ENCODE results near the gene MCF2. TPM values are rescaled to one million over a fixed set of nuclear protein-coding genes. Genes with fewer than 3 reads are reported as not detected.

The MCF2 gene
- total and polyA plus RNA-seq, 2 experiments from 2014 or later: 1.1 to 1.4 TPM

DNA sequence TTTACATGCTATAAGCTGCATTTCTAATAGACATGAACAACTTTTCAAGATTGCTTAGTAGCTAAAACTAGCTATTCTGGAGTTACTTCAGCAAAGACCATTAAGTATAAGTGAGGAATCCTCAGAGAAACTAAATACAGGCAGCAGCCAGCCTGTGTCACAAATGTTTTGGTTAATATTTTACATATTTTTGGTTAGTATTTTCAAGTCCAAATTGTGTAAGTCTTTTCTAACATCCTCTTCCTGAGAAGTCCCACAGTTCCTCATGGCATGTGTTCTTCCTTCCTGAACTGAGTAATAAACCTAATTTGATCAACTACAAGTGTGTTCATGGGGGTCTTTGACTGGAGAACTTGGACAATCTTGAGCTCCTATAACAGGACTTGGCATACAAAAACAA lies 42.4 kb upstream of the MCF2 start (continued):
- no peak for TF ChIP-seq CREB1 (CRISPR knock-in tag; IDR thresholded peaks at IDR 0.05; ENCODE audit: low read depth)
- TF ChIP-seq, protein P1, sequence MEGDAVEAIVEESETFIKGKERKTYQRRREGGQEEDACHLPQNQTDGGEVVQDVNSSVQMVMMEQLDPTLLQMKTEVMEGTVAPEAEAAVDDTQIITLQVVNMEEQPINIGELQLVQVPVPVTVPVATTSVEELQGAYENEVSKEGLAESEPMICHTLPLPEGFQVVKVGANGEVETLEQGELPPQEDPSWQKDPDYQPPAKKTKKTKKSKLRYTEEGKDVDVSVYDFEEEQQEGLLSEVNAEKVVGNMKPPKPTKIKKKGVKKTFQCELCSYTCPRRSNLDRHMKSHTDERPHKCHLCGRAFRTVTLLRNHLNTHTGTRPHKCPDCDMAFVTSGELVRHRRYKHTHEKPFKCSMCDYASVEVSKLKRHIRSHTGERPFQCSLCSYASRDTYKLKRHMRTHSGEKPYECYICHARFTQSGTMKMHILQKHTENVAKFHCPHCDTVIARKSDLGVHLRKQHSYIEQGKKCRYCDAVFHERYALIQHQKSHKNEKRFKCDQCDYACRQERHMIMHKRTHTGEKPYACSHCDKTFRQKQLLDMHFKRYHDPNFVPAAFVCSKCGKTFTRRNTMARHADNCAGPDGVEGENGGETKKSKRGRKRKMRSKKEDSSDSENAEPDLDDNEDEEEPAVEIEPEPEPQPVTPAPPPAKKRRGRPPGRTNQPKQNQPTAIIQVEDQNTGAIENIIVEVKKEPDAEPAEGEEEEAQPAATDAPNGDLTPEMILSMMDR (conservative IDR thresholded peaks at IDR 0.05; ENCODE audit: low read depth in 2 of 2): no peak
- TF ChIP-seq, protein P2, sequence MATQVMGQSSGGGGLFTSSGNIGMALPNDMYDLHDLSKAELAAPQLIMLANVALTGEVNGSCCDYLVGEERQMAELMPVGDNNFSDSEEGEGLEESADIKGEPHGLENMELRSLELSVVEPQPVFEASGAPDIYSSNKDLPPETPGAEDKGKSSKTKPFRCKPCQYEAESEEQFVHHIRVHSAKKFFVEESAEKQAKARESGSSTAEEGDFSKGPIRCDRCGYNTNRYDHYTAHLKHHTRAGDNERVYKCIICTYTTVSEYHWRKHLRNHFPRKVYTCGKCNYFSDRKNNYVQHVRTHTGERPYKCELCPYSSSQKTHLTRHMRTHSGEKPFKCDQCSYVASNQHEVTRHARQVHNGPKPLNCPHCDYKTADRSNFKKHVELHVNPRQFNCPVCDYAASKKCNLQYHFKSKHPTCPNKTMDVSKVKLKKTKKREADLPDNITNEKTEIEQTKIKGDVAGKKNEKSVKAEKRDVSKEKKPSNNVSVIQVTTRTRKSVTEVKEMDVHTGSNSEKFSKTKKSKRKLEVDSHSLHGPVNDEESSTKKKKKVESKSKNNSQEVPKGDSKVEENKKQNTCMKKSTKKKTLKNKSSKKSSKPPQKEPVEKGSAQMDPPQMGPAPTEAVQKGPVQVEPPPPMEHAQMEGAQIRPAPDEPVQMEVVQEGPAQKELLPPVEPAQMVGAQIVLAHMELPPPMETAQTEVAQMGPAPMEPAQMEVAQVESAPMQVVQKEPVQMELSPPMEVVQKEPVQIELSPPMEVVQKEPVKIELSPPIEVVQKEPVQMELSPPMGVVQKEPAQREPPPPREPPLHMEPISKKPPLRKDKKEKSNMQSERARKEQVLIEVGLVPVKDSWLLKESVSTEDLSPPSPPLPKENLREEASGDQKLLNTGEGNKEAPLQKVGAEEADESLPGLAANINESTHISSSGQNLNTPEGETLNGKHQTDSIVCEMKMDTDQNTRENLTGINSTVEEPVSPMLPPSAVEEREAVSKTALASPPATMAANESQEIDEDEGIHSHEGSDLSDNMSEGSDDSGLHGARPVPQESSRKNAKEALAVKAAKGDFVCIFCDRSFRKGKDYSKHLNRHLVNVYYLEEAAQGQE (IDR thresholded peaks at IDR 0.05; ENCODE audit: unreplicated experiment): no peak
- no peak for TF ChIP-seq ZNF114 (CRISPR knock-in tag; IDR thresholded peaks at IDR 0.05)

DNA sequence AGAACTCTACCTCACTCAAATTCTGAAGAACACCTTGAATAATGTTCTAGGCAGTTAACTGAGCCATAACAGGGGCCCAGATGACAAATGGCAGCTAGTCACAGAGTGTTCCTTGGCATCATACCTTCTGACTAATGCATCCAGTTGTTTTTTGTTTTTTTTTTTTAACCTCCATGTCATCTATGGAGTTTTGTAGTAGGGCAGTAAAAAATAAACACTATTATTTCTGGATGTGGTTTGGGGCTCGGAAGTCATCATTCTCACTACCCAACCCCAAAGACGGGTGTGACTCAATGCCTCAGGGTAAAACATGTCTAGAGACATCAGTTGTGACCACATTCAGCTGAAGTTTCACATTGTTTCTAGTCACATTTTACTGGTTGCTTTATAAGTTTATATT lies 31.2 kb upstream of the MCF2 start:
- DNase-seq (ENCODE audit: low spot score): no peak
- Mint-ChIP-seq H3K27ac (no peak overlapping the region), H3K27me3 (ENCODE audit: insufficient read depth, low read depth, poor library complexity) (no peaks in the 10 kb centered on the region), H3K36me3 (ENCODE audit: low read depth) (no peaks in the 10 kb centered on the region; the same call in 2 of the 3 replicates), H3K4me1 (no peaks in the 10 kb centered on the region), H3K4me3 (no peak overlapping the region), H3K9me3 (no peaks in the 10 kb centered on the region)
- Histone ChIP-seq H3K36me3 (ENCODE audit: insufficient read depth) (peaks cover 7% of the 10 kb centered on the region; the same call in 1 of the 2 replicates), H2AFZ (no peak overlapping the region), H3K79me2 (replicated peaks; ENCODE audit: insufficient read depth) (no peaks in the 10 kb centered on the region), H3K27ac (ENCODE audit: low read depth) (no peak overlapping the region), H3K9me2 (ENCODE audit: insufficient read depth) (no peaks in the 10 kb centered on the region), H3K4me3 (no peak overlapping the region), H3K27me3 (ENCODE audit: insufficient read depth) (no peaks in the 10 kb centered on the region), H3K4me1 (ENCODE audit: insufficient read depth) (no peaks in the 10 kb centered on the region), H3K4me2 (no peak overlapping the region), H3F3A (replicated peaks; ENCODE audit: low read depth) (no peaks in the 10 kb centered on the region), H4K20me1 (replicated peaks; ENCODE audit: insufficient read depth) (no peaks in the 10 kb centered on the region)
- no peak for ATAC-seq
- TF ChIP-seq NANOG (IDR thresholded peaks at IDR 0.05; ENCODE audit: borderline replicate concordance) (no peak), EZH2 (IDR thresholded peaks at IDR 0.05; ENCODE audit: low read depth, unreplicated experiment) (no peak)

DNA sequence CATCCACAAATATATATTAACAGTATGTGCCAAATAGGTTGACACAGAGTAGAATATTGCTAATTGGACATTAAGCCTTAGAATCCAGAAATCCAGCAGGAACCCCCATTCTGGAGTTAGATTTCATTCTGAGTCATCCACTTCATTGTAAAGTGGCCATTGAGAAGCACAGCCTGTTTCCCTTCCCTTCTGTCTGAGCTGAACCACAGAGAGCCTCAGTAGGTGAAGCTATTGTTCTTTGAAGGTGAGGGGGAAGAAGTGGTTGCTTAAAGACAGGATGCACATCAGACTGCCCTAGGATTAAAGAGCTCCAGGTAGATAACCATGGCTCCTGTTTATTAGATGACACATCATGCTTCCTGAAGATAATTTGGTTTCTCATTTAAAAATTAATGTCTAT lies 30.6 kb upstream of the MCF2 start:
- Histone ChIP-seq H3K4me2 (no peak overlapping the region), H3K27me3 (ENCODE audit: insufficient read depth) (no peaks in the 10 kb centered on the region), H3K4me1 (ENCODE audit: insufficient read depth) (no peaks in the 10 kb centered on the region), H3K9me2 (ENCODE audit: insufficient read depth) (no peaks in the 10 kb centered on the region), H4K20me1 (replicated peaks; ENCODE audit: insufficient read depth) (no peaks in the 10 kb centered on the region), H3K36me3 (ENCODE audit: insufficient read depth) (peaks cover 7% of the 10 kb centered on the region; the same call in 1 of the 2 replicates), H3F3A (replicated peaks; ENCODE audit: low read depth) (no peaks in the 10 kb centered on the region), H2AFZ (no peak overlapping the region), H3K4me3 (no peak overlapping the region), H3K27ac (ENCODE audit: low read depth) (no peak overlapping the region), H3K79me2 (replicated peaks; ENCODE audit: insufficient read depth) (no peaks in the 10 kb centered on the region)
- DNase-seq (ENCODE audit: low spot score) (no peak), ATAC-seq (no peak; the same call in 2 of the 3 replicates)
- Mint-ChIP-seq H3K27ac (no peak overlapping the region), H3K4me1 (no peaks in the 10 kb centered on the region), H3K36me3 (ENCODE audit: low read depth) (no peaks in the 10 kb centered on the region; the same call in 2 of the 3 replicates), H3K4me3 (no peak overlapping the region), H3K27me3 (ENCODE audit: insufficient read depth, low read depth, poor library complexity) (no peaks in the 10 kb centered on the region), H3K9me3 (no peaks in the 10 kb centered on the region)
- TF ChIP-seq ZNF331 (CRISPR knock-in tag; IDR thresholded peaks at IDR 0.05; ENCODE audit: low read depth) (no peak), EZH2 (IDR thresholded peaks at IDR 0.05; ENCODE audit: low read depth, unreplicated experiment) (no peak), POLR2AphosphoS5 (IDR thresholded peaks at IDR 0.05; ENCODE audit: low read depth) (no peak), NANOG (IDR thresholded peaks at IDR 0.05; ENCODE audit: borderline replicate concordance) (no peak), EZH2phosphoT487 (IDR thresholded peaks at IDR 0.05; ENCODE audit: unreplicated experiment) (no peak)
- TF ChIP-seq, protein P2 (IDR thresholded peaks at IDR 0.05; ENCODE audit: unreplicated experiment): no peak
- TF ChIP-seq, protein P3, sequence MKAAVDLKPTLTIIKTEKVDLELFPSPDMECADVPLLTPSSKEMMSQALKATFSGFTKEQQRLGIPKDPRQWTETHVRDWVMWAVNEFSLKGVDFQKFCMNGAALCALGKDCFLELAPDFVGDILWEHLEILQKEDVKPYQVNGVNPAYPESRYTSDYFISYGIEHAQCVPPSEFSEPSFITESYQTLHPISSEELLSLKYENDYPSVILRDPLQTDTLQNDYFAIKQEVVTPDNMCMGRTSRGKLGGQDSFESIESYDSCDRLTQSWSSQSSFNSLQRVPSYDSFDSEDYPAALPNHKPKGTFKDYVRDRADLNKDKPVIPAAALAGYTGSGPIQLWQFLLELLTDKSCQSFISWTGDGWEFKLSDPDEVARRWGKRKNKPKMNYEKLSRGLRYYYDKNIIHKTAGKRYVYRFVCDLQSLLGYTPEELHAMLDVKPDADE (IDR thresholded peaks at IDR 0.05): no peak
